ENCODE measurements around the gene VAV3.

VAV3 gene

DNA sequence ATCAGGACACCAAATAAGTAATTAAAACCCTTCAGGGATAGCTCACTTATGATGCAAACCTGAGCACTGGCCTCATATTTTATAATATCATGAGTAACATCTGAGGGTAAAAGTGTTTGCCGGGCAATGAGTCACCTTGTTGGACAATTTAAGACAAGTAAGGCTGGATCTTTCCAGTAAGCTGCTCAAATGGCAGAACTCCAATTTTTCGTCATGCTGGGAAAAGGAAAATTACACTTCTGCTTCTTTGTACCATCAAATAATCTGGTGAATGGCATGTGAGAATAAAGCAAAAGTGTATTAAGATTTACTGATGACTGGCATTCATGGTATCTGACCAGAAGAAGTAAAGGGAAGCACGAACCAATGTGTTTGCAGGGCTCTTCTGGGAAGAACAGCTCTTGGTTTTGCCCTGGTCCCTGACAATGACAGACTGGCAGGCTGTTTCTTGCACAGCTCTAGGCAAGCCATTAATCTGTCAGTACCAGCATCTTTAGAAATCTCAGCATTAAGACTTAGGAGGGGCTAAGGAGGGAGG is 392.2 kb downstream of the VAV3 start:
- DNase-seq (ENCODE audit: low spot score), result no peak

- DNase-seq (ENCODE audit: low spot score), result no peak
Measured at GRCh38 chr1:107570768-107571167, 394.2 kb downstream of the VAV3 start.

GRCh38 chr1:107563441-107563840 is 401.5 kb downstream of the VAV3 start:
- DNase-seq (ENCODE audit: low spot score), result no peak

DNA sequence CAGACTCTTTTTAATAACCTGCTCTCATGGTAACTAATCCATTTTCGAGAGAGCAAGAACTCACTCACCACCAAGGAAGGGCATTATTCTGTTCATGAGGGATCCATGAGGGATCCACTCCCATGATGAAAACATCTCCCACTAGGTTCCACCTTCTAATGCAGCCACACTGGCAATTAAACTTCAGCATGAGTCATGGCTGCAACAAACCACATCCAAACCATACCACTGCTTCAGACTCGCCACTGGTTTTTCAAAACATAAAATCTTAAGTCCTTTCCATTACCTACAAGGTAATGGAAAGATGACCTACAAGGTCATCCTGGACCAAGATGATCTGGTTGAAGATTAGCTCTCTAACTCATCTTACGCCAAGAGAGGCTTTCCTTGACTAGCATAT is 405.1 kb downstream of the VAV3 start:
- DNase-seq (ENCODE audit: low spot score), result no peak

DNA sequence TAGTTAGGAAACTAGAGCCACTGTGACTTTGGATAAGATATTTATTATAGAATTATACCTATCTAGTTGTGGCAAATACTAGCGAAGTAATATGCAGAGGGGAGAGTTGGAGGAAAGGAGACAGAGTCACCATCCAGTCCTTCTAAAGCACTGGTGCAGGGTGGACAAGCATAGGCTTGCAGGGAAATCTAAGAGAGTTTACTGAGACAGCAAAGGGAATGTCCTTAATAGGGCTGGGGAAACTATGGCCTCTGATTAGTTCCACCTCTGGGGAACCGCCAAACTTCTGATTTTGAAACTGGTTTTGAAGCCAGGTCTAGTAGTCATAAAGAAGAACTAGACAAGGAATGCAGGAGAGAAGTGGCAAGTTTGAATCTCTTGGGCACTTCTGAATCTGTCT is 407.9 kb downstream of the VAV3 start:
- DNase-seq (ENCODE audit: low spot score), result no peak

DNA sequence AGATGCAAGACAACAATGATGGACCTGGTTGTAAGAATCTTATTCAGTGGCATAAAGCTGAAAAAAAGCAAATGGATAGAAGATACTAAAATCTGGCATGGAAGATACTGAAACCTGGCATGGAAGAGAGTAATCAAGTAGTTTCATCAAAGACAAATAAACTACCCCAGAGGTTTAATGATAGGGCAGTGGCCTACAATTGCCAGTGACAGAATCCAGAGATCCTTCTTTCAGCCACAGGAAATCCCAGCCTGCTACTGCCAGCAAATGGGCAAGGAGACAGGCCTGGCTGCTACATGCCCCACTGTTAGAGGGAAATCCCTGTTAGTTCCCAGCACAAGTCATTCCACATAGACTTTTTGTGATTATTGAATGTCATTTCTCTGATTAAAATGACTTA is 409.4 kb downstream of the VAV3 start:
- no peak for DNase-seq (ENCODE audit: low spot score)

GRCh38 chr1:107552781-107553180 is 412.2 kb downstream of the VAV3 start:
- no peak for DNase-seq (ENCODE audit: low spot score)

DNA sequence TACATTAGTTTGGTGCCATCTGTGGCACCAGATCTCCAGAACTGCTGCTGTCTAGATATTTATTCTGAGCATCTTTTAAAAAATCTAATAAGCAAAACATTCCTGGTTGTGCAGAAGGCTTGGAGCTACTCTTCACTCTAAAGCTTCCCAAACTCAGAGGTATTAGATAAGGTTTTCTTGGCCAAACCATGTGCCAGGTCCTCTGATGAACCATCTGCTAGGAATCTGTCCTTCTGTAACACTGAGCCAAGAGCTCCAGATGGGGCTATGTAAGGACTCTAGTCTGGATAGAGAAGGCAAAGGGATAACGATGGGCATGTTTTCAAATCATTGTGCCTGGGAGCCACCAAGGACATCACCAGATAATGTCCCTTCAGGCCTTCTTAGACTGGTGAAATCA is 413.5 kb downstream of the VAV3 start:
- no peak for DNase-seq (ENCODE audit: low spot score)

- DNase-seq (ENCODE audit: low spot score), result no peak
Measured at GRCh38 chr1:107550358-107550757, 414.6 kb downstream of the VAV3 start.

DNA sequence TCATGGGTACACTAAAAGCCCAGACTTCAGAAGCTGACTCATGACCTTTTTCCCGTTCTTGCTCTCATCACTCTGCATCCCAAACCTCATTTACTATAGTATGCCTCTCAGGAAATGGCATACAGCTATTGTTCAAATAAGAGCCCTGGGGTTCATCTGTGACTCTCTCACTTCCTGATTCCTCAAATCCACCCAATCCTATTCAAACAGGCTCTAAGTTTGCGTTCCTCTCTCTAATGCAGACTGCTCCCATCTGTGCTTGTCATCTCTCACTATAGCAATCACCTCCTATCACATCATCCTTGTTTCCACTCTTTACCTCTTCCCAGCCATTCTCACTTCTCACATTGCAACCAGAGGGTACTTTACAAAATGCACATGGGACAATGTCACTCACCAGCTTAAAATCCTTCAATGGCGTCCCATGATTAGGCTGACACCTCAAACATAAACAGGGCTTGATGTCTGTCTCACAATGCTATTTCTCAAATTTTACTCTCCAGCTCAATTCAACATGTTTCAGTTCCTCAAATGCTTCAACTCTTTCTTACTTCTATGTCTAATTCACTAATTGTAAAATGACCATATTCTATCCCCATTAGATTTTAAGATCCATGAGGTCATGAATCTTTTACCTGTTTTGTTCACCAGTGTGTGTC is 415.7 kb downstream of the VAV3 start:
- no peak for DNase-seq (ENCODE audit: low spot score)

DNA sequence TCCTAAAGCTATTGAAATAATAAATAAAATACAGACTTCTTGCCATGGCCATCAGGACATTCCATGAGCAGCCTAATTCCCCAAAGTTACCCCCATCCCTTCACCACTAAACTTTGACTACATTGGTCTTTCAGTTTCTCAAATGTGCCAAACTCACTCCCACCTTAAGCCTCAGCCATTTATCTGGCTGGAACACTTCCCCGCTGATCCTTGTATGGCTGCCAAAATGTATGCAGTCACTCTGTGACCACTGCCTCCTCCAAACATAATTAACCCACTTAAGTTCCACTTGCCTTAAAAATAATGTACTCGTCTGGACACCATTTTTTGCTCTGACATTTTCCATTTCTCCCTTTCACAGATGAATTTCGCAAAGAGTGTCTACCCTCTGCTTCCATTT is 416.7 kb downstream of the VAV3 start:
- no peak for DNase-seq (ENCODE audit: low spot score)

DNA sequence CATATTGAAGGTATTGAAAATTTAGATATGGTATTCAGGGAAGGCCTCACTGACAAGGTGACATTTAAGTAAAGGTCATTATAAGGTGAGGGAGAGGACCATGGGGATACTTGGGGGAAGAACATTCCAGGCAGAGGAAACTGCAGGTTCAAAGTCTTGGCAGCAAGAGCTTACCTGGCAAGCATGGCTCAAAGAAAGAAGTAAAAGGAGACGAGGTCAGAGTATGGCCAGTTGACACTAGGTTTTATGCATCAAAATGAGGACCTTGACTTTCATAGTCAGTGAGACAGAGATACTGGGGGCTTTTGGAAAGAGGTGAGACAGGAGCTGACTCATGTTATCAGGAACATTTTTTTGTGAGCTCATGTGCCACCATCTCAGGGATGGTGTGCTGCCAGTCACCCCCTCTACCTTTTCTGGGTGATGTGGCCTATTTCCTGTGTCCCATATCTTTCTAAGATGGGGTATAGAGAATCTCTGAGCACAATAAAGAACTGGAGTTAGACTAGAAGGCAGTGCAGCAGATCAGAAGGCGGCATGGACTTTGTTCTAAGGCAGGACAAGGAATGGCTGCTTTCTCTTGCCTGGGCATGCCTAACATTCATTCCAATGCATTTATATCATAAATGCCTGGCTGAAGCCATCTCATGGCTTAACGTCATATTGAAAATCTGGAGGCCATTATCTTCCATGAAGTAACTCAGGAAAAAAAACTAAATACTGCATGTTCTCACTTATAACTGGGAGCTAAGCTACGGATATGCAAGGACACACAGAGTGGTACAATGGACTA is 417.4 kb downstream of the VAV3 start:
- no peak for DNase-seq (ENCODE audit: low spot score)

GRCh38 chr1:107546576-107546975 is 418.4 kb downstream of the VAV3 start:
- DNase-seq (ENCODE audit: low spot score), result no peak

- no peak for DNase-seq (ENCODE audit: low spot score)
Measured at GRCh38 chr1:107545879-107546278, 419.1 kb downstream of the VAV3 start.

GRCh38 chr1:107545056-107545577 is 419.9 kb downstream of the VAV3 start:
- DNase-seq (ENCODE audit: low spot score), result no peak

DNA sequence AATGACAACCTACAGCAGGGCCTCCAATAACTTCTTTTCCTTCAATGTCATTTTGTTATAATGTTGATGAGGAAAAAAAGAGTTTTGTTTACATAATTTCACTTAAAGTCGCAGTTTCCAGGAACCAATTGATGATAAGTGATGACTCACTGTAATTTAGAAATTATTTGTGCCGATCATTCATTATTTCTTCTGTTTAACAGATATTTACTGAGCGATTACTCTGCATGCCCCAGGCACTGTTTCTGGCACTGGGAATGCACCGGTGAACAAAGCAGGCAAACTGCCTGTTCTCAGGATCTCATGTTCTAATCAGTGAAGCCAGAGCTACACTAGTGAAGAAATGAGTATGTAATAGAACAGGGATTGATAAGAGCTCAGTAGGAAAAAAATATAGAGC is 420.7 kb downstream of the VAV3 start:
- no peak for DNase-seq (ENCODE audit: low spot score)

DNA sequence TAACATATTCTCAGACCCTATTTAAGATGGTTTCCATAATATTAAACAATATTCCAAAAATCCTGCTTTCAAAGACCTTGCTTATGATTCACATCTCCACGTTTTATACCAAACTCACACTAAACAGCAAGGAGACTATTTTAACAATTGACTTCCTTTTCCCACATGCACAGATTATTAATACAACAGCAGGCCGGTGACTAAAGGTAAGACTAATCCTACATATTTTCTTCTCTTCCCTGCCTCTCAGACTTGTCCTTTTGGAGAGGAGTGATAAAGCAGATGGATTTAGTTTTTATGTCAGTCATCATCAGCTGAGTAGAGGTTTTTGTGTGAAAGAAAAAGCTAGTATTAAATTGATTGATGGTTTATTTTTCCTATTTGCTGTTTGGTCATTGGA is 423.6 kb downstream of the VAV3 start:
- DNase-seq (ENCODE audit: low spot score), result no peak

- peak; percentile 21 for DNase-seq (ENCODE audit: low spot score)
Measured at GRCh38 chr1:107538502-107538901, 426.5 kb downstream of the VAV3 start.

DNA sequence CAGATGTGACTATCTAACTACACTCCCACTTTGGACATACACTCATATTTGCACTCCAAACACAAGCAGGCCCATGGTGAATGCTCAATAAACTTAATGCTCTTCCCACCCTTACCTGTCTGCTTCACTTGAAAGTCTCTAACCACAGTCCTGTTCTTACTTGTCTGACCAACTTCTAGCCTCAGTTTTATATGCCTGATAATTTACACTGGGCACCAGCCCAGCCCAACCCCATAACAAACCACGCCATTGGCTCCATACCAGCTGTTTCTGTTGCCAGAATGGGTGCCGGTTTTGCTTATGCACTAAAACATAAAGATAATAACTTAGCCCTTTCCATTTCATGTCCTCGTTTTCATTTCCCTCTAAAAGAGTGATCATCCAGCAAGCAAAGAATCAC is 428.7 kb downstream of the VAV3 start:
- DNase-seq (ENCODE audit: low spot score), result no peak

- no peak for DNase-seq (ENCODE audit: low spot score)
Measured at GRCh38 chr1:107535091-107535490, 429.9 kb downstream of the VAV3 start.

- no peak for DNase-seq (ENCODE audit: low spot score)
Measured at GRCh38 chr1:107534632-107535031, 430.3 kb downstream of the VAV3 start.

DNA sequence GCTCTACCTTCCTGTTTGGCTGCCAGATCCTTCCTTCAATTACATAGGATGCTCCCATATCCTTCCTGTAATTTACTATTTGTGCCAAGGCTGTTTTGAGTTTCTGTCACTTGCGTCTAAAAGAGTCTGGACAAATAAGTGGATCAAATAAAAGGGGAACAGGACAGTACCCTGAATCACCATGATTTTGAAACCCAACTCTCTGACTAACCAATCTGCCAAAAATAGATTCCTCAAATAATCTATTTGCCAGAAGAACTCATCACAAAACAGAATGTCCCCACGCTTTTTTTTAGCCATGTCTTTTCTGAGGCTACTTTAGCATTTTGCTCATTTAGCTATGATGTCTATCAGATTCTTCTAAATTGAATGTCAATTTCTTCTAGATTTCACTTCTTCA is 431.5 kb downstream of the VAV3 start:
- DNase-seq (ENCODE audit: low spot score), result no peak

DNA sequence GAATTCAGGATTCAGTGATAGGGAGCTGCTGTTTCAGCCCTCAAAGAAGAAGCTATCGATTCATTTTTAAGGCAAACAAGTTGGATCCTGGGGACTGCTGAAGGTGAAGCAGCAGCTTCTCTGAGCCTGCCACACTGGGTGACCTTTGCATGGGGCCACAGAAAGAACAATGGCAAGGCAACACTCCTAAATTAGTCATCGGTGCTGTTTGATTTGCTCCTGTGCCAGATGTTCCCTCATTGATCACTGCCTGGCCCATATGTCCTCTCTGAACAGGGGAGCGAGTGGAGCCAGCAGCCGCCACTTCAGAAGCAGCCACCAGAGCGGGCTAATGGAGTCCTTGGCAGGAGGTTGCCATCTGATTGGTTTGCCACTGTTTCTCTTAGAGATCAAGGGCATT is 432.7 kb downstream of the VAV3 start:
- DNase-seq (ENCODE audit: low spot score), result no peak

Measured in iPS-NIHi11 (cell line).